ENCODE measurements around the gene WARS2.
"Not testable (repeated sequence)": the region's sequence is repeated elsewhere in the genome, so short reads cannot be mapped to it uniquely, and the experiment has no call there.

Gene WARS2

GRCh38 chr1:119136401-119136800 is 4.1 kb downstream of the WARS2 start:
- DNase-seq: no peak

GRCh38 chr1:119133987-119134386 is 6.5 kb downstream of the WARS2 start:
- no peak for DNase-seq

- no peak for DNase-seq
These were observed 8.3 kb downstream of the WARS2 start for GRCh38 chr1:119132179-119132578.

- no peak for DNase-seq
These were observed 14.6 kb downstream of the WARS2 start for GRCh38 chr1:119125874-119126273.

GRCh38 chr1:119124764-119125163 is 15.7 kb downstream of the WARS2 start:
- no peak for DNase-seq

- DNase-seq: not testable (repeated sequence)
These were observed 18.6 kb downstream of the WARS2 start for GRCh38 chr1:119121872-119122271.

- DNase-seq: no peak
These were observed 23.7 kb downstream of the WARS2 start for GRCh38 chr1:119116725-119117124.

GRCh38 chr1:119115736-119116135 is 24.7 kb downstream of the WARS2 start:
- DNase-seq: no peak

- DNase-seq: no peak
These were observed 25.1 kb downstream of the WARS2 start for GRCh38 chr1:119115311-119115710.

- DNase-seq: no peak
These were observed 25.7 kb downstream of the WARS2 start for GRCh38 chr1:119114786-119115185.

GRCh38 chr1:119112791-119113190 is 27.7 kb downstream of the WARS2 start:
- no peak for DNase-seq

GRCh38 chr1:119112244-119112643 is 28.2 kb downstream of the WARS2 start:
- DNase-seq: no peak

- DNase-seq: no peak
These were observed 31.5 kb downstream of the WARS2 start for GRCh38 chr1:119108988-119109387.

GRCh38 chr1:119103764-119104163 is 36.7 kb downstream of the WARS2 start:
- peak in 1 of 2 experiments; percentile 4 for DNase-seq

- no peak for DNase-seq
These were observed 38.4 kb downstream of the WARS2 start for GRCh38 chr1:119102051-119102450.

- no peak for DNase-seq
These were observed 38.9 kb downstream of the WARS2 start for GRCh38 chr1:119101563-119101962.

GRCh38 chr1:119099775-119100174 is 40.7 kb downstream of the WARS2 start:
- no peak for DNase-seq

- DNase-seq: no peak
These were observed 43.1 kb downstream of the WARS2 start for GRCh38 chr1:119097380-119097779.

GRCh38 chr1:119093721-119094120 is 46.7 kb downstream of the WARS2 start:
- DNase-seq: peak in 1 of 2 experiments; percentile 12

- no peak for DNase-seq
These were observed 48.8 kb downstream of the WARS2 start for GRCh38 chr1:119091618-119092017.

GRCh38 chr1:119090250-119090649 is 50.2 kb downstream of the WARS2 start:
- no peak for DNase-seq

- DNase-seq: no peak
These were observed 53.6 kb downstream of the WARS2 start for GRCh38 chr1:119086830-119087229.

GRCh38 chr1:119084798-119085197 is 55.7 kb downstream of the WARS2 start:
- no peak for DNase-seq

GRCh38 chr1:119083980-119084379 is 56.5 kb downstream of the WARS2 start:
- DNase-seq: no peak

GRCh38 chr1:119083479-119083878 is 57.0 kb downstream of the WARS2 start:
- no peak for DNase-seq

- DNase-seq: no peak
These were observed 58.8 kb downstream of the WARS2 start for GRCh38 chr1:119081700-119082099.

Measured in NCI-H526 (cell line).